HG03571 (cell line): ENCODE data around the gene UPP1.
"Not testable (repeated sequence)": the region's sequence is repeated elsewhere in the genome, so short reads cannot be mapped to it uniquely, and the experiment has no call there.

Experiments used
- ATAC-seq: cut with Tn5 transposase; IDR thresholded peaks from one replicate; pipeline ENCODE4 v1.9.1; 2021; ENCODE audit not compliant: unreplicated experiment

UPP1 gene

DNA sequence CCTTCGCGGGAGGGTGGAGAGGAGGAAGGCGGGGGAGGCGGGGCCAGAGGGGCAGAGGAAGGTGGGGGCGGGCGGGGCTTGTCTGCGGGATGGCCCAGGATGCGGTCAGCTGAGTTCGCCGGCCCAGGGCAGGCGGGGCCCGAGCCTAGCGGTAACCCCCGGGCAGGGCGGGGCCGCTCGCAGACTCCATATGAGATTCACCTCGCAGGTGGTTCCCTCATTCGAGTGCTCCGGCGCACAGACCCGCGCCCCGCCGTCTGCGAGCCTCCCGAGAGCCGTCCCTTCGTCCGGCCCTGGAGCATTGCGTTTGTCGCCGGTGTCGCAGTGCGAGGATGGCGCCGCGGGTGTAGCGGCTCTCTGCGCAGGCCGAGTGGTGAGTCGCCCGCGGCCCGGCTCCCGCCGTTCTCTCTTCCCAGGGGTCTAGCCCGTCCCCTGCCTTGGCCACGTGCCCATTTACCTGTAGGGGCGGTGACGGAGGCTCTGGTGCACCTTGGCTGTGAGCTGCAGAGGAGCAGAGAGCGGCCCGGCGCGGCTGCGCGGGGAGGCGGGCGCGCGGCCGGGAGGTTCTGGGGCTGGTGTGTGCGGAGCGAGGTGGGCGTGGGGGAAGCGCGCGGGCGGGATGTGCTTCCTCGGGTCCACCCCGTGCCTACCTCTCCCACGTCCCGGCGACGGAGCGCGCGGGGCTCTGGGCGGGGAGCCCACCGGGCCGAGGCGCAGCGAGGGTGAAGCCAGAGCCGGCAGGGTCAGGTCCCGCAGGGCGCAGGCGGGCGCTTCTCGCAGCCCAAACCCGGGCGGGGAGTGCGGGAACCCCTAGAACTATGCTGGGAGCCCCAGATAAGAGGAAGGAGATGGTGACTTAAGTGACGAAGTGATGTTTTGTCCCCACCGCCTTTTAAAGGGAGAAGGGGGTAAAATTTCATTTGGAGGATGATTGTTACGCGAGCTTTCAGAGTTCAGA, at the start of gene UPP1:
Gene UPP1, plus strand, starts transcription at position 220 of the 958 bp plus-strand sequence. CDS start 5,519 bp downstream, outside the sequence.
- peak; percentile 52 for ATAC-seq

DNA sequence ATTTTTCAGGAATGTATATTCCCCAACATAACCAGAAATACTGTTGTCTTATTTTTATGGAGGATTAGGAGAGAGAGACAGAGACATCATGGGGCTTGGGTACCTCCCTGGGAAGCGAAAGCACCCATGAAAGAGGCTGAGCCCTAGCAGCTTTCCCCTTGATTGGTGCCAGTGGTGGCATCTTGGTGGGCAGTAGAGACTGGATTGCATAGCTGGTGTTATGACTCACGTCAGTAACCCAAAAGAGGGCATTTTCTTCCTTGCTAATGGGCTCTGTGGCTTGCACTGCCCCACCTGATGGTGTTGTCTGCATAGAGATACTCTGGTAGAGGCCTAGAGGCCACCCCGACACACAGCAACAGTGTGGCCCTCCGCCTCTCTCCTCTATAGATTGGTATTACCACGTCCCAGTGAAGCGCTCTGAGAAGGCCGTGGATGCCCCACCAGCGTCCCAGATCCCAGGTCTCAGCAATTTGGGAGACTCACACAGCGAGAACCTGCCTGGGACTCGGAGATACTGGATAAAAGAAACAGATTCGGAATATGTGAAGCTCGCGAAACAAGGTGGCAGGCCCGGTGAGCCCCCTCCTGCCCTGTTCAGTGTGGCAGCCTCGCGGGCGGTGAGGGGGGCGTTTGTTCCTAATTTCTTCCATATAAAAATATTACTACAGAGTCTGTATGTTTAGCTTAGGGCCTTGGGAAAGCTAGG, 48.0 kb upstream of the UPP1 start:
- no peak for ATAC-seq

DNA sequence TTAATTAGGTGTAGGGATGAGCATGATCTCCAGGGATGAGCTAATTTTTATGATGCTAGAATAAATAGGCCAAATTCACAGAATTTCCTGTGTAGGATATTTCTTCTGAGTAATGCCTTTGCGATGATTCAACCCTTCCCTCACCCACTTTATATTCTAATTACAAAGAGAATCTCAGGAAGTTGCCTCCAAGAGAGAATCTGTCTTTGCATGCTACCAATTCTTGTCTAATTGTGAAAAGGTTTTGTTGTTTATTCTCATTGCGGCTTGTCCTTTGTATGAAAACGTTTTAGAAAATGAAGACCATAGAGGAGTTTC, 47.5 kb upstream of the UPP1 start:
- ATAC-seq = no peak

DNA sequence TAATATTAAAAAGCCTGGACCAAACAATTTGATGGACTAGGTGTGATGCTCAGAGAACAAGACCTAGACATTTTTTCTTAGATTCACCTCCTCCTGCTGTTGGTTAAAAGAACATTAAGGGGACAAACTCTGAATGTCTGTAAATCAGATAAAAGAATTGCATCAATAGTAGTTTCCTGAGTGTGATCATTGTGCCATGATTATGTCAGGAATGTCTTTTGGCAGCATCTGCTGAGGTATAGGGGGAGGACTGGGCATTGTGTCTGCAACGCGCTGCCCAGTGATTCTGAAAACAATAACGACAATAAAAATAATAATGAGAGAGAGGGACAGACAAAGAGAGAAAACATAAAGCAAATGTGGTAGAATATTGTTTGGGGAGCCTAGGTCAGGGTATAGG, 46.8 kb upstream of the UPP1 start:
- no peak for ATAC-seq

DNA sequence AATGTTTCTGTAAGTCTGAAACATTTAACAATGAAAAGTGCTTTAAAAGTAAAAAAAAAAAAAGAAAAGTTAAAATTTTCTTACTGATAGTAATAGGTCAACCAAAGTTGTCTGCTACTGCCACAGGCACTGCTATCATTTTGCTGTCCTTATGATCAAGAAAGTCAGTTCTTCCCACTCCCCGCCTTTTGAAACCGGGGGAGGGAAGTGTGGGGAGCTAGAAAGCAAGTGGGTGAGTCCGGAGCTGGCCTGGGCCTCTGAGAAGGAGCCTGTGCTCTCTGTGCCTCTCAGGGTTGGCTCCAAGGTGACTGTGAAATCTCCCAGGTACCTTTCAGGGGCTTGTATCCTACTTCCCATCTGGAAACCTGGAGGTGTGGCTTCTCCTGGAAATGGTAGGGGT, 46.4 kb upstream of the UPP1 start:
- no peak for ATAC-seq

DNA sequence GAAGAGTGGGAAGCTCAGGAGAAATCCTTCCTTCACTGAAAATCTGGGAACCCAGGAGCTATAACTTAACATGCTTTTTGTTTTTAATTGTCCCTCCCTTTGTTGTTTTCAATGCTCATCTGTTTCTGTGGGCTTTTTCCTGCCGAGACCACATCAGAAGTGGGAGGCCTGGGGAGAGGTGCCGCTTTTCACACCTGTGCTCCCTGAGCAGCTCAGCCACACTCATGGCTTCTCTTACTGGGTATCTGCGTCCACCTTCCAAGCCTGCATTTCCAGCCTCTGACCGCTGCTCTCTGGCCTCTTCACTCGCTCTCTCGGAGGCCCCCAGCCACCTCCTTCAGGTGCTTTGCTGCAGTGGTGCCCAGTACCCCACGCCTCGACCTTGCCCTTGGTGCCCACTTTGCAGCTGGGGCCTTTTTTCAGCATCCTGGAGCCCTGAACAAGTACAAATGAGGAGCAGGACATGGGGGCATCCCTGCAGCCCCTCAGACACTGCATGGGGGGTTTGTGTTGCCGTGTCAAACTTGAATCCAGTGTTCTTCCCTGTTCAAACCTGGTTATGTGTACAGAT, 43.8 kb upstream of the UPP1 start:
- no peak for ATAC-seq

DNA sequence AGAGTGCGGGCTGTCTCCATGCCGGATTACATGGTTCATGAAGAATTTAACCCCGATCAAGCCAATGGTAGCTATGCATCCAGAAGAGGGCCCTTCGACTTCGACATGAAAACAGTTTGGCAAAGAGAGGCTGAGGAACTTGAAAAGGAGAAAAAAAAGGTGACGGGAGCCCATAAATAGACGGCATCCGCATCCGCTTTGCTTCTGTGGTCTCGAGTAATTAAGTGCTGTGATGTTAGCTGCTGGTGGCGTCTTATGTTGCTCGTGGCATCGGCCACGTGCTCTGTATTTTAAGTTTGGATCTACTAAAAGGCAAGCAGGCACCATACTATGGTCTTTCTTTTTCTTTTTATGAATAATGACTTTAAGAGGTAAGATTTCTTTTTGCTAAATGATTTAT, 42.6 kb upstream of the UPP1 start:
- no peak for ATAC-seq

DNA sequence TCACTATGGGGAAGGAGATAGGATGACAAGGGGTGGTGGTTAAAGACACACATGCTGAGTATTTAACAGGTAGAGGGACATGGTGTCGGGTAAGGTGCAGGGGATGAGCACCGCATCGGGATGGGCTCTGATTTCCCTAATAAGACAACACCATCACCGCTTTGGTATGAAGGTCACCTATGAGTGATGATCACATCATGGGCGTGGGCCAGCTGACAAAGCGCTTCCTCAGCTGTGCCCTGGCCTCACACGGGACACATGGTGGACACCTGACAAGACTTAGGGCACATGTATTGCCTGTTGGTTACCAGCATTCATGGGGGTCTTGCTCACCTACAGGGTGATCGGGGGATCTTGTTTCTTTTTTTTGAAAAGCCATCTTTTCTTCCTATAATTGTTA, 41.0 kb upstream of the UPP1 start:
- ATAC-seq = no peak

DNA sequence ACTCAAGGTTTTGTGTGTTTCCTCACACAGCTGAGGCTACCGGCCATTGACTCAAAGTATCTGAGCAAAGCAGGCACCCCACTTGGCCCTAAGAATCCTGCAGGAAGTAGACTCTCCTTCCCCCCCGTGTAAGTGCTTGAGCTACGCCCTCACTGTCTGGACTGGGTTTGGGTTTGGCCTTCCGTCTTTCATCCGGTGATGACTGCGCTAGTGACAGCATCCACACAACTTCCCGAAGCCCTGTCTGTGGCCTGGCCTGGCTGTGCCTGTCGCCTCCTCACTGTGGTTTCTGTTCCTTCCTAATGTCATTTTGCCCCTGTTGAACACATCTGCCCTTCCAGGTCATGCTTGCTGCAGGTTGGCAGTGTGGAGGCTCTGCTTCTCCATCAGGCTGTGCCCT, 39.2 kb upstream of the UPP1 start:
- no peak for ATAC-seq

DNA sequence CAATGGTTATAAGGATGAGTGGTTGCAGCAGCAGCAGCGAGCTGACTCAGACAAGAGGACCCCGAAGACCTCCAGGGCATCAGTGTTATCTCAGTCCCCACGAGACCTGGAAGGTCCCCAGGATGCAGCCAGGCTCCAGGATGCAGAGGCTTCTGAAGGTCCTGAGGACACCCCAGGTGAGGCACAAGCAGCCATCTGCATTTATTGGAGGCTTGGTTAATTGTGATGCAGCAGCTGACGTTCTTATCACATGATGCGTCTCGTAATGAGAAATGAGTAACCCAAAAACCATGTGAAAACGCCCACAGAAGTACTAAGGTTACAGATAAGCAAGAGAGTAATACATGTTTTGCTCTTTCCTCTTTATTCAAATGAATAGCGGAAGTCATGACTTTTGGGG, 36.3 kb upstream of the UPP1 start:
- ATAC-seq = no peak

DNA sequence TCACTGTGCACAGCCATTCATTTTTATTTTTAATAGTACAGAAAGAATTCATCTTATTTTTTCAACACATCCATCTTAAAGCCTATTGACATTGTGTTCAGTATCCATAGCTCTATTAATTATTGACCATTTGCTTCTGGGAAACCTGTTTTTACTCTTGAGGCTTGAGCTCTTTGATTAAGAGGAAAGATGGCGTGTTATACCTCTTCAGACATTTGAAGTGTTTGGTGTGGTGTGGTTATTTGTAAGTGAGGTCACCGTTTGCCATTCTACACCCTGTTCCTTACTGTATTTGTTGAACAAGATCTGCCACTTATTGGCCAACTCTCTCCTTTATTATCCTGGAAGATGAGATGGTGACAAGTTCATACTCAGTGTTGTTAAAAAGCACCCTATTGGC, 35.3 kb upstream of the UPP1 start:
- ATAC-seq = no peak

DNA sequence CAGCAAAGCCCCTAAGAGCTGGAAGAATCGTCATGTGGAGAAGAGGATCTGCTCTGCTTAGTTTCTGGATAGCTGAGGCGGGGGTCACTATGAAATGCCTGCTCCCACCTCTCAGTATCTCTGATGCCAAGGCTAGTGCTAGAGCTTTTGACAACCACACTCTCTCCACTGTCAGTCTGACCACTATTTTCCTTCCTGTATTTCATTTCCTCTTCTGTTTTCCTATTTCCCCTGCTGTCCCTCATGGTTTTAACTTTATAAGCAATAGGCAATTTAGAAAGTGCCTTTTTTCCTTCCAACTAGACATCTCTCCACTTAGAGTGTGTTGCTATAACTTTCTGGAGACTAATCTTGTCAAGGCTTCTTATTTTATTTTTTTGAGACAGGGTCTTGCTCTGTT, 30.1 kb upstream of the UPP1 start:
- ATAC-seq = no peak

DNA sequence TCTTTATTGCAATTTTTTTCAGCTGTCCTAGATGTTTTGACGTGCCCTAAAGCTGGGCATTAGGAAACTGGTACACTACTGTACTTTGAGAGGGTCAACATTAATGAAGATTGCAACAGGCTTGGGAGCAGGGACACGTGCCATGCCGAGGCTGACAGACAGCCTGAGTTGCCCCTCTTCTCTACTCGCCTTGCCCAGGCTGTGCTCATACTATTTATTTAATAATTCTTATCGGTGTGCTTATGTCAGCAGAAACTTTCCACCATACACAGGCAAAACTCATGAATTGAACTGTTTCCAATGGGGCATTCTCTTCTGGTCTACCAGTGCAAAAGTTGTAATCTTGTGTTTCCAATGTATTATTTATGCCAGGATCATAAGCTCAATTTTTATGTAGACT, 29.4 kb upstream of the UPP1 start:
- no peak for ATAC-seq

DNA sequence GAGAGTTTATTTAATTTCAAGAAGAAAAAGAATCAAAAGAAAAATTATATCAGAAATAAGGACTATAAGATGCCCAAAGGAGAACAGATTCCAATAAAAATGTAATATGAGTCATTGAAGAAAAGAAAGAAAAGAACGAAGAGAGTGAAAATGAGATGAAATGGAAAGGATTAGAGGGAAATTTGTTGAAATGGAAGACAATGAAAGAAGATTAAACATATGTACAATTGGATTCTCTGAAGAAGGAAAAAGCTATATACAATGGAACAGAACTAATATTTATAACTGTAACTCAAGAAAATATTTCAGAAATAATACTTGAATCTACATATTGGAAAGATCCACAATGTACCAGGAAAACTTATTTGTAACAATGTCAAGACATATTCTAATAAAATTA, 25.1 kb upstream of the UPP1 start:
- ATAC-seq = no peak

DNA sequence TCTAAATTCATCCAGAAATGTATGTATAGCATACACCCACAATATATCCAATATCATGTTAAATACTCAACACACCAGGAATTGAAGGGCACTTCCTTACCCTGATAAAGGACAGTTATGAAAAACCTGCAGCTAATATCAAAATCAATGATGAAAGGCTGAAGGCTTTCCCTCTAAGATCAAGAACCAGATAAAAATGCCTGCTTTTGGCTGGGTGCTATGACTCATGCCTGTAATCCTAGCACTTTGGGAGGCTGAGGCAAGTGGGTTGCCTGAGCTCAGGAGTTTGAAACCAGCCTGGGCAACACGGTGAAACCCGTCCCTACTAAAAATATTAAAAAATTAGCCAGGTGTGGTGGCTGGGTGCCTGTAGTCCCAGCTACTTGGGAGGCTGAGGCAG, 21.6 kb upstream of the UPP1 start:
- no peak for ATAC-seq

DNA sequence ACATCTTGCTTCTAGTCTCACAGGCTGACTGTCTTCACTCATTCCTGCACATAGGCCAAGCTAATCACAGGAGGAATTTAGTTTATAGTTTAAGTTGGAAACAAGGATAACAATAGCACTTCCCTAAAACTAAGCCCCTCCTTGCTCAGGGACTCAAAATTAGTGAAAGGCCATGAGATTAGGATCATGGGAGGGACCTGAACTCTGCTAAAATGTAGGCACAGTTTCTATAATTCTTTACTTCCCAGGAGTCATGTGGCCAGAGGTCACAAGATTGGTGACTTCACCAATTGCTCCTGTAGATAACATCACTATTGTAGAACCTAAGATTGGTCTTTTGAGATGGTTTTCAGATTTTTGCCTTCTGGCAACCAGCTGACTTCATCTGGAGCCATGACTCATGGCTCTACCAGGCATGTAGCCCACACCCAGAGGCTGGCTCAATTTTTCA, 14.8 kb upstream of the UPP1 start:
- no peak for ATAC-seq

DNA sequence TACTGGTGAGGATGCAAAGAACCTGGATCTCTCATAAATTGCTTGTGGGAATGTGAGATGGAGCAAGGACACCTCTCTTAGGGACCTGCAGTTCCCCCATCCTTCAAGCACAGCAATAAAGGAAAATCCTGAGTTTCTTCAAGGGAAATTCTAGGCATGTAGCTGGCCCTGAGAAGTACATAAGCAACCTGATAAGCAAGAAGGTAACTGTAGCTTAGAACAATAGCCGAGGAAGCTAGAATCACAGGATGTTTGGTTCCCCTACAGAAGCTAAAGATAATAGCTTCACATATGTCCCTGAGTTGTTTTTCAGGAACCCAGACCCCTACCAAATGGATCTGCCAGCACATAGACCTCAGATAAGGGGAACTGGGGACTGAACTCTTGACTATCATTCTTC, 11.6 kb upstream of the UPP1 start:
- ATAC-seq = no peak

DNA sequence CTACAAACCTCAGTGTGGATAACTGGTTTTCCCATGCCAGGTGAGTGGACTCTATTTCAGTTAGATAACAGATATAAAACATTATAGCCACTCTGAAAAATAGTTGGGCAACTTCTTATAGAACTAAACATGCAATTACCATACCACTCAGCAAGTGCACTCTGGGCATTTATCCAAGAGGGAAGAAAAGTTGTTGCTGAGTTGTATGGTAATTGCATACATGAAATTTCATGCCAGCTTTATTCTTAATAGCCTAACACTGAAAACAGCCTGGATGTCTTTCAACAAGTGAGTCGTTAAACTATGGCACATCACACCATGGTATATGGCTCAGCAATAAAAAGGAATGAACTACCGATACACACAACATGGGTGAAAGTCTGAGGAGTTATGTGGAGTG, 10.6 kb upstream of the UPP1 start:
- no peak for ATAC-seq

DNA sequence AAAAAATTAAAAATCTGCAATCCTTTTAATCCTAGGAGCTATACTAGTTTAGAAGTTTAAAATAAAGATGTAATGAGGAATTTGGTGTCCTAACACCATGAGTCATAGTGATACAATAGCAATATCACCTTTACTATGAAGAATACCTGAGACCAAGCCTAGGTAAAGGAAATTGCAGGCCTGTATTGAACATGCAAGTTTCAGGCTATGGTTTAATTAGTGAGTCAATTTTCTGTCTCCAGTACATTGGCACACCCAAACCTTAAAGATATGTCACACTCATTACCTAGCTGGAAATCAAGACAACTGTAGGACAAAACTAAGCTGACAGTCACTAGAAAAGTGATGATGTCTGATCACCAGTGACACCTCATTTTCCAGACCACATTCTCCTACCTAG, 6.7 kb upstream of the UPP1 start:
- not testable (repeated sequence) for ATAC-seq

DNA sequence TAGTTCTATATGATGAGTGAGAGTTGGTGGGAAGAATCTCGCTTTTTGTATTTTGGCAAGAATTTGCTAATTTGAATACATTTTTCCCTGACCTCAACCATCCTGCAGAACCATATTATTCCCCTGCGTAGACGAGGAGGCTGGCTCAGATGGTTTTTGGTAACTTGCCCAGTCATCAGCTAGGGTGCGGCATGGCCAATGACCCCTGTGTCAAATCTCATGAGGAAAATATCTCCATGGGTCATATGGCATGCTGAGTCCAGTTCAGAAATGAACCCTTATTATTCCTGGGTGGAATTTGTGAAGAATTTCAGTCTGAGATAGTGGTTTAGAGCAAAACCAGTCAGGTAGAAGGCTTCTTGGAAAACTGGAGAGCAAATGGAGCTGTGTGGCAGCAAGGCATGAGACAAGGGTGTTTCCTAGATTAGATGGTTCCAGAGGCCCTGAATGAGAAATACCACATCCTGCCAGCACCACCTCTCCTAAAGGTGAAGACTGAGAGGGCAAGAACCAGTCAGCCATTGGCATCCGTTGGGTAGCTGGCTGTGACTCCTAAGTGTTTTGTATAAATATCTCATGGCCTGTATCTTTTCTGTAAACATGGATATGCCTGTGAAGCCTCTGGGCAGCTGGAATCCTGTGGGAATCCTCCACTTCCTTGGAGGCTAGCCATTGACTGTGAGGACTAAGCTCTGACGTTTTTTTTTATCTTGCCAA, 5.8 kb upstream of the UPP1 start:
- no peak for ATAC-seq

DNA sequence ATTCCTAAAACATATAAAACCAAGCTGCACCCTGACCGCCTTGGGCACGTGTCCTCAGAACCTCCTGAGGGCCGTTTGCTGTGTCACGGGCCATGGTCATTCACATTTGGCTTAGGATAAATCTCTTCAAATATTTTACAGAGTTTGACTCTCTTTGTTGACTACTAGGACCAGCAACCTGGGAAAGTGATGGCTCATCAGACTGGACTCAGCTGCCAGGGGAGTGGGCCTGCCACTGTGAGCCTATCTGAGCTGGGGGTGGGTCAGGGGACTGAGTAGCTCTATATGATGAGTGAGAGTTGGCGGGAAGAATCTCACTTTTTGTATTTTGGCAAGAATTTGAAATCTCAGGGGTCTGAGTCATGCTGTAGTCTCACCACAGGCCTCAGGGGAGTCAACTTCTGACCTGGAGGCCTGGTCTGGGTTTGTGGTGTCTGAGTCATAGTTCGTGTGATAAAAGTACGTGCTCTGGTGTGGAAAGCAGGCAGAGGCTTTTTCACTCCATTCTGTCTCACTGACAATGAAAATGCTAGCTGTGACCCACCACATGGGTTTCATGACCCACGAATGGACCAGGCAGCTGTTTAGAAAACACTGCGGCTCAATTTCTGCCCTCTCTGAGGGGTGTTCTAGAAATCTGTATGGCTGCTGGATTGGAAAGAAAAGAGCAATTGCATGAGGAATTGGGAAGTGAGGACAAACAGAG, 4.2 kb upstream of the UPP1 start:
- ATAC-seq = peak; percentile 53
